Stimulated activated memory B cell treated with anti-CD40 and anti-IgM and Interleukin-4, amounts not matched to agents 10 μg/mL and 1 μg/mL and 100 μg/mL, for 72 hours (primary cell): ENCODE measurements around the gene TFEB.
A peak's percentile ranks its signal among the peaks of the same experiment; 100 is the strongest.

Source experiments
- ATAC-seq: fragments of 150-1000 bp; cut with Tn5 transposase; 2 replicates; pipeline ENCODE4 v1.10.0; 2021
- H3K27ac Mint-ChIP-seq: one replicate; pipeline ENCODE4 v1.8.0; 2022; ENCODE audit warnings: mild to moderate bottlenecking, mixed read lengths
- H3K27me3 Mint-ChIP-seq: one replicate; pipeline ENCODE4 v1.8.0; 2022; ENCODE audit warnings: mixed read lengths
- H3K36me3 Mint-ChIP-seq: one replicate; pipeline ENCODE4 v1.8.0; 2022; ENCODE audit warnings: mixed read lengths
- H3K4me1 Mint-ChIP-seq: one replicate; pipeline ENCODE4 v1.8.0; 2022; ENCODE audit warnings: mixed read lengths
- H3K4me3 Mint-ChIP-seq: one replicate; pipeline ENCODE4 v1.8.0; 2022; ENCODE audit warnings: mild to moderate bottlenecking, moderate library complexity, mixed read lengths
- H3K9me3 Mint-ChIP-seq: one replicate; pipeline ENCODE4 v1.8.0; 2022; ENCODE audit warnings: mixed read lengths

TFEB gene

DNA sequence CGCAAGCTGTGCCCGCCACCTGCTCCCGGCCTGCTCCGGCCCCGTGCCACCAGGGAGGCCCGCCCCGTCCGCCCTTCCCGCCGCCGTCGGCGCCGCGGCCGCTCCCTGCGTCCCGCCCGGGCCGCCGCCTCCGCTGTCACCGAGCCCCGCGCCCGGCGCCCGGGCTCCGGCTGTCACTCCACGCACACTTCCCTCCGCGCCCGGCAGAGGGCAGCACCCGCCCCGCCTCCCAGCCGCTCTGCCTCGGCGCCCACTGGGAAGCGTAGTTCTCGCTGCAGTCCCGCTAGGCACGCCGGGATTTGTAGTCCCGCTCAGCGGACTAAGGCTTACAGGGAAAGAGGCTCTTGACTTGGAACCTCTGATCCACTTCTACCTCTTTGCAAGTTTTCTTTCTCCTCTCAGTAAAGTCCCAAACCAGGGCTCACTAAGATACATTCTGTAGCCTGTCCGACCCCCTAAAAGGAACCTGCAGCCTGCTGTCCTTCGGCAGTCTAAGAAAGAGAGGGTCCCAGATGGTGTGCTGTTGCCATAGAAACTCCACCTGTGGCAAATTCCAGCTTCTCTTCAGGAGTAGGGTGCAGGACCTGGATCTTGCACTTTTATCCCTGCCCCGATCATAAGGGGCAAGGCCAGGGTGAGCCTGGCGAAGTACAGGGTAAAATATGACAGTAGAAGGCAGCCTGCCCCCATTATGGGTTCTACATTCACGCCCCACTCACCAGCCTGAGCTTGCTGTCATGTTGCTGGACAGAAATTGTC lies at the start of gene TFEB:
TSS of gene TFEB (minus strand) at position 182 of the 759 bp plus-strand sequence. CDS start 44,395 bp downstream, outside the sequence.
- Mint-ChIP-seq H3K27ac (peak within 1 kb of the TSS; percentile 78), H3K4me1 (peaks cover 25% of the 10 kb centered on the region), H3K9me3 (no peaks in the 10 kb centered on the region), H3K27me3 (no peaks in the 10 kb centered on the region), H3K36me3 (peaks cover 12% of the 10 kb centered on the region), H3K4me3 (peak within 1 kb of the TSS; percentile 81)
- peak; percentile 66 for ATAC-seq

DNA sequence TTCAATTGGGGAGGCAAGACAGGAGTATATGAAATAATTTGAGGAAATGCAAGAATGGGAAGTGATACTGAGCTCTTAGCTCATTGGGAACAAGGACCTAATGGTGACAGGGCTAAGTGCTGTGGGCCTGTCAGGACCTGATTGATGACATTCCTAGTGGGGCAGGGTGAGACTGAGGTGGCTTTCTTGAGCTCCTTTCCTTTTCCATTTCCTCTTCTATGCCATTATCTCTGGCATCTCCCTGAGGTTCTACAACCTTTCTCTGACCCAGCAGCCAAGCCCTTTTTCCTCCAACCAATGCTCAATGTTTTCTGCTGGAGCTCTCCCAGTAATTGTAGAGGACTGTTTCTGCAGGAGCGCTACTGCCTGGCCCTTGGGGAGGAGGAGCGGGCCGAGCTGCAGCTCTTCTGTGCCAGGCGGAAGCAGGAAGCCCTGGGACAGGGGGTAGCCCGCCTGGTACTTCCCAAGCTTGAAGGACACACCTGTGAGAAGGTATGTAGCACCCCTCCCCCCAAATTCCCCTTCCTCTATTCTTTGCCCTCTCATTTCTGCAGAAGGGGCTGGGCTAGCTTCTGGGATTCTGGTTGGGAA lies 49.3 kb upstream of the TFEB start:
- peaks cover 39% of the 10 kb centered on the region for H3K4me1 Mint-ChIP-seq
- peaks cover 4% of the 10 kb centered on the region for H3K36me3 Mint-ChIP-seq
- no peak for ATAC-seq
- H3K4me3 Mint-ChIP-seq: no peak overlapping the region
- H3K9me3 Mint-ChIP-seq: no peaks in the 10 kb centered on the region
- H3K27me3 Mint-ChIP-seq: no peaks in the 10 kb centered on the region
- H3K27ac Mint-ChIP-seq: no peak overlapping the region

DNA sequence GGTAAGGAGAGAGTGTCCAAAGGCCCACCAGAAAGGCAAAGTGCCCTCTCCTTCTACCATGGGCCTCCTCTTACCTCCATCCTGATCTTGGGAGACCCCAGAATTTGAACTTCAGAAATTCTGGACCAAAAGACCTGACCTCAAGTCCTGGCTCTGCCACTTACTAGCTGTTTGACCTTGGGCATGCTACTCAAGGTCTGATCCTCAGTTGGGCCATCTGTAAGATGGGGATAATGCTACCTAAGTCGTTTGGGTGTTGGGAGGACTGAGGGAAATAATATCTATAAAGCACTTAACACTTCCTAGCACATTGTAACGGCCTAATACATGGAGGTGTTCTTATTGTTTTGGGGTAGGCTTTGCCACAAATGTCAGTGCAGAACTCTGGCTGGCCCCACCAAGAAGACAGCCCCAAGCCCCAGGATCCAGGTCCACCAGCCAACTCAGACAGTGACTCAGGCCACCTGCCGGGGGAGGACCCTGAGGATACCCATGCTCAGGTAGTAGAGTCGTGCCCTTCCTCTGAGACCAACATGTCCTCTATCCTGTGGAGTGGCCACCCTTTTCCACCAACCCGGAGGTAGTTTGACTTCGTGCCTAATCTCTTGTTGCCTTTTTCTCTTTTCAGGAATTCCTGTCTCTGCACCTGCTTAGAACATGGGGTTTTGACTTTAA lies 47.8 kb upstream of the TFEB start:
- Mint-ChIP-seq H3K27me3 (no peaks in the 10 kb centered on the region), H3K9me3 (no peaks in the 10 kb centered on the region), H3K4me1 (peaks cover 39% of the 10 kb centered on the region), H3K36me3 (no peaks in the 10 kb centered on the region), H3K27ac (no peak overlapping the region), H3K4me3 (no peak overlapping the region)
- no peak for ATAC-seq

DNA sequence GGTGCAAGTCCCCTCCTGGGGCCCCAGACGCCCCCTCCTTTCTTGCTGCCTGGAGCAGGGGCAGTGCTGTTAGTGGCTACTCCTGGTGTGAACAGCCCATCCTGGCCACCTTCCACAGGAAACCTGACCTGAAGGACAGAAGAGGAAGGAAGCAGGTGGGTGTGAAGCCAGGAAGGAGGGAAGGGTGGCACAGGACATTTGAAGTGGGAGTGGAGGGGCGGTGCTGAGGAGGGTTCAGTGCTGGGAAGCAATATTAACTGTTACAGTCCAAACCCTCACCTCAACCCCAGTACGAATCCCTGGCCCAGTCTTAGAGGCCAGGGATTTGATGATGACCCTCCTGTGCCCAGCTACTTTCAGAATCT lies 45.9 kb upstream of the TFEB start:
- Mint-ChIP-seq H3K9me3 (no peaks in the 10 kb centered on the region), H3K4me3 (peak overlapping the region; percentile 64), H3K36me3 (no peaks in the 10 kb centered on the region), H3K27ac (no peak overlapping the region), H3K4me1 (peaks cover 39% of the 10 kb centered on the region), H3K27me3 (no peaks in the 10 kb centered on the region)
- no peak for ATAC-seq

DNA sequence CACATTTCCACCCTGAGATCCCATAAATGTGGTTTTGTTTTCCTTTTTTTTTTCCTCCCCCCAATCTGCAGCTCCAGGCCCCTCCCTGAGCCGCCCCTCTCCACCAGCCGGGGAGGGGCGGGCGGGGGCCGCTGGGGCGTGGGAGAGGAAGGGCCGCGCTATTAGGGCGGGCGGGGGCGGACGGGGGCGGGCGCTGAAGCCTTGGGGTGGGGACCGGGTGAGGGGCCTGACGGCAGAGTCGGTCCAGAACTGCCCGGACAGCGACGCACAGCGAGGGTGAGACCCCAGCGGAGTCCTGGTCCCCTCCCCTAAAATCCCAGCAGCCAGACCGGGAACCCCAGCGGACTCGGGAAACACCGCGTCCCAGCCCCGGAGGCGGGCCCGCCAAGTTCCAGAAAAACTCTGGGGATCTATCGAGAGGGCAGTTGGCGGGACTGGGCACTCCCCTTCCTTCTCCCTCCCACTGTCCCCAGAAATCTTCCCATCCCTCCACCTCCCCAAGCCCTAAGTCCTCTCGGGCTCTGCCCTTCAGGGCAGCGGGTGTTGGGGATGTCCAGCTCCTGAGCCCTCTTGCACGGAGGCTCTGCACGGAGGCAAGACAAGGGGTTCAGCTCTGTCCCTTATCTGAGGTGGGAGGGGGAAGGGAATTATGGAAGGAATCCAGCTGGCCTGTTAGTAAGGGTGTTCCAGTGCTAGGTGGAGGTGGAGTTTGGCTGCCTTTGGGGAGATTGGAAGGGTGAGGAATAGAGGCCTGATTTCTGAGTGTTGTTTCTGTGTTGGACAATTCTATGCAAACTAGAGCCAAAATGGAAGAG lies 45.4 kb upstream of the TFEB start, which contains the start of gene PRICKLE4:
TSS of gene PRICKLE4 (plus strand) at position 232 of the 815 bp plus-strand sequence. CDS start 2,692 bp downstream, outside the sequence.
- H3K27me3 Mint-ChIP-seq: no peaks in the 10 kb centered on the region
- peak; percentile 10 for ATAC-seq
- H3K4me3 Mint-ChIP-seq: peak within 1 kb of the TSS; percentile 83
- peaks cover 35% of the 10 kb centered on the region for H3K4me1 Mint-ChIP-seq
- H3K27ac Mint-ChIP-seq: peak within 1 kb of the TSS; percentile 73
- no peaks in the 10 kb centered on the region for H3K9me3 Mint-ChIP-seq
- H3K36me3 Mint-ChIP-seq: no peaks in the 10 kb centered on the region

DNA sequence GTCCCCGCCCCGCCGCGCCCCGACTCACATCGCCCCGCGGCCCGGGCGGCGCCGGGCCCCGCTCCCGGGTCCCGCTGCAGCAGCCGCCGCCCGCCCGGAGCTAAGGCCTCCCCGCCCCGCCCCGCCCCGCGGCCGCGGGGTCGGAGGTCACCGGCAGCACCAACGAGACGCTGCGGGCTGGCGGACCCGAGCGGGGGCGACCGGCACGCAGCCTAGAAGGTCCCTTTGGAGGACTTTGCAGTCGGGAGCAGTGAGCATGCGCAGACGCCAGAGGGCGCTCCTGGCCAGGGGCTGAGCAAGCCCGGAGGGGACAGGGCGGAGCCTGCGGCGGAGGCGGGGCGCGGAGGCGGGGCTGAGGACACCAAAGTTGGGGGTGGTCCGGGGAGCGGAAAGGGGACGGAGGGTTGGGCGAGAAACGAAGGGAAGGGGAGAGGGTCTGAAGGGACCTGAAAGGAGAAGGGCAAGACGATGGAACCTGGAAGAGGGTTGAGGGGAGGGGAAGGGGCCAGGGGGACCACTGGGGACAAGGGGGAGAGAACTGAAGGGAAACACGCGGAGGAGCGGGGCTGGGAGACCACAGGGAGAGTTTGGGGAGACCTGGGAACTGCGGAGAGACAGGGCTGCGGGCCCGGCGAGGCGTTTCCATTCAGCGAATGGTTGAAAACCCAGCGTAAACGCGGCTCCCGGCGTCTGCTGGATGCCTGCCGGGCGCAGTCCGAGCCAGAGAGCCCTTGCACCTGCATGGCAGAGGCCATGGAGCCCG lies 44.6 kb upstream of the TFEB start, which contains the start of gene FRS3:
TSS of gene FRS3 (minus strand) at position 113 of the 763 bp plus-strand sequence. CDS start 2,913 bp downstream, outside the sequence.
- ATAC-seq: peak; percentile 97
- peaks cover 29% of the 10 kb centered on the region for H3K4me1 Mint-ChIP-seq
- no peaks in the 10 kb centered on the region for H3K9me3 Mint-ChIP-seq
- no peaks in the 10 kb centered on the region for H3K27me3 Mint-ChIP-seq
- peak within 1 kb of the TSS; percentile 98 for H3K4me3 Mint-ChIP-seq
- peaks cover 6% of the 10 kb centered on the region for H3K36me3 Mint-ChIP-seq
- peak within 1 kb of the TSS; percentile 73 for H3K27ac Mint-ChIP-seq

DNA sequence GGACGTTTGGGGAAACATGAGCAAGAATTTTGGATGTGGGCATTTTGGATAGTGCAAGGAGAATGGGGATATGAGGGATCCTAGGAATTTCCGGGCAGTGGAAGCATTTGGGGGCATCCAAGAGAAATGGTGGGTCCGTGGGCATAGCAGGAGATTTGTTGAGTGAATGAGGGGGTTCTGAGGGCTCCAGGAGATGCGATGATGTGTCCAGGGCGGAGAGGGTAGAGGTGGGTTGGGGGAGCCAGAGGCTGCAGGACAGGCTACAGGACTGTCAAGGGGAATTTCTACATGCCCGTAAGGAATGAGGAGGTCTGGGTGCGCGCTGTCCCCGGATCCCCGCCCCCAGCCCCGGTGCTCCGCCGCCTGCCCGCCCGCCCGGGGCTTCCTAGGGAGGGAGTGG lies 43.9 kb upstream of the TFEB start:
- Mint-ChIP-seq H3K27ac (peak overlapping the region; percentile 73), H3K4me3 (peak overlapping the region; percentile 98), H3K36me3 (peaks cover 13% of the 10 kb centered on the region), H3K4me1 (peaks cover 23% of the 10 kb centered on the region), H3K9me3 (no peaks in the 10 kb centered on the region), H3K27me3 (no peaks in the 10 kb centered on the region)
- no peak for ATAC-seq

DNA sequence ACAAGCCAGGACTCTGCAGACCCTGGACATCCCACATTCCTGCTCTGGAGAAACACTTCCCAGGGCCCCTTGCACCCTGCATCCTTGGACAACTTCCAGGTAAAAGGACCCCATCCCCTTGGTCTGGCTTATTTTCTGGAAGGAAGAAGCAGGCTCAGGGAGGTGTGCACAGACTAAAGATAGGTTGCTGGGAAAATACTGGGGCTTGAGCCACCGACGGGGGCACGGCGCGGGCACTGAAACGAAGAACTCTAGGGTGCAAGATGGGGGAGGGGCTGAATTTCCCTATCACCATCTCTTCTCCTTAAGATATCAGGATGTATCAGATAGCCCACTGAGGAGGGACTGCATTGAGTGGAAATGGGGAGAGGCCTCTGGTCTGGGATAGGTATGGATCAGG lies 43.5 kb upstream of the TFEB start:
- H3K27me3 Mint-ChIP-seq: no peaks in the 10 kb centered on the region
- no peak for ATAC-seq
- H3K36me3 Mint-ChIP-seq: peaks cover 17% of the 10 kb centered on the region
- H3K27ac Mint-ChIP-seq: peak overlapping the region; percentile 73
- H3K4me1 Mint-ChIP-seq: peaks cover 19% of the 10 kb centered on the region
- peak overlapping the region; percentile 98 for H3K4me3 Mint-ChIP-seq
- H3K9me3 Mint-ChIP-seq: no peaks in the 10 kb centered on the region

DNA sequence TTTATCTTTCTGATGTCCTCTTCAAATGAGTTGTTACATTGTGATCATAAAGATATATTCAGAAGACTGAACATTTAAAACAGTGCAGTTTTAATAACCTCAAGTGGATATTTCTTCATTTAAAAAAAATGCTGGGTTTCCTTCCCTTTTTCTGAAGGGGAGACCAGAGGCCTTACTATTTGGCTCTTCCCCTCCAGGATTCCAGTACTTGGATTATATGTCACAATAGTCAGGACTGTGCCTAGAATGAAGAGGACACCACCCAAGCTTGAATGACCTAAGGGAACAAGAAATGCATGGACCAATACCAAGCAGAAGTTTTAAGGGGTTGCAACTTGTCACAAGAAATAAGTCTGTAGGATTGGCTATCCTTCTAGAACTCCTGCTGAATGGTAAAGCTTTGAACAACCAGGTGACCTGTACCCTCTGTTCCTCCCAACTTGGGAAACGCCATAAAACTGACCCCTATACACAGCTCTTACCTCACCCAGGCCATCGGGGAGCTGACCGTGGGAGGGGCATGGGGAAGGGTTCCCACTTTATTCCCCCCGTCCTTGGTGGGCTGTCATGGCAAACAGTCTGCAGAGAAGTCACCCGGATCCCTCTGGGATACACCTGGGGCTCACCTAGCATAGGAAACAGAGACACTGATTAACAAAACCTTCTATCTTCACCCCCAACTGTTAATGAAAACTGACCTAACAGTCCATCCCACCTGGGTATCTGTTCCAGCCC lies 42.3 kb upstream of the TFEB start:
- Mint-ChIP-seq H3K9me3 (no peaks in the 10 kb centered on the region), H3K4me3 (no peak overlapping the region), H3K4me1 (peaks cover 19% of the 10 kb centered on the region), H3K36me3 (peaks cover 18% of the 10 kb centered on the region), H3K27ac (no peak overlapping the region), H3K27me3 (no peaks in the 10 kb centered on the region)
- ATAC-seq: no peak

DNA sequence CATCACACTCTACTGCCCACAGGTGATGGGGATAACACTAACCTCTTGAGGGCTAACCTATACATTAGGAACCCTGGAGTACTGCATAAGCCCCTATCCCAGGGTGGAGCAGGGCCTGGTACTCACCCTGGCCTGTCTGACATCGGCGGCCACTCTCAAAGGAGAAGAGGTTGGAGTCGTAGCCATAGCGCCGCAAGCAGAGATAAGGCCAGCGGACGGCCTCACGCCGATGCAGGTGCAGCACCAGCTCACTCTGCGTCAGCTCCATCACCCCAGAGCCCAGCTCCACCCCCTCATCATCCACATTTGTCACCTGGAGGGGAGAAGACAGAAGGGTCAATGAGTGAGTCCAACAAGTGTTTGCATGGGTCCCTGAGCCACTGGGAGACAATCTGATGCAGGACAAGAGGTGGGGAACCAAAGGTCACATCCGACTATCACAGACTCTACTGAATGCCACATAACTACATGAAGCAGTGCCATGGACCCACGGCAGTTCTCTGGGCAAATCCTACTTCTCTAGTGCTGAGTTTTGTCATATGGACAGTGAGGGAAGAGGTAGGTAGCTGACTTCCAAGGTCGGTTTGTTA lies 40.0 kb upstream of the TFEB start:
- Mint-ChIP-seq H3K4me3 (no peak overlapping the region), H3K27ac (no peak overlapping the region), H3K4me1 (peaks cover 9% of the 10 kb centered on the region), H3K36me3 (peaks cover 30% of the 10 kb centered on the region), H3K9me3 (no peaks in the 10 kb centered on the region), H3K27me3 (no peaks in the 10 kb centered on the region)
- no peak for ATAC-seq

DNA sequence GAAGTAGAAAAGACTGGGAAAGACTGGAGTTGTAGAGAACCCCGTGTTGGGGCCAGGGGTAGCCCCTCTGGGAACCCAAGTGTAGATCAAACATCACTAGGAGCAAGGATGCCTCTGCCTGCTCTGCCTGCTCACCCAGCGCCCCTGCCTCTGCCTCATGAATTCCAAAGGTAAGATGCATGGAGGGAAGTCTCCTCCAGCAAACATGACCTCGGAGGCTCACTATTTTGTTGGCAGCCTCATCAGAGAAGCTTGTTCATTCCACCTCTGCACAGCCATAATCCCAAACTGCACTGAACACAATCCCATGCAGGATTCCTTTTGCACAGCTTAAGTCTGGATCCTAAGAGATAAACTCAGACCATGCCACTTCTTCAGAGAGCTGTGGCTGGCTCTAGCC lies 39.4 kb upstream of the TFEB start:
- H3K27me3 Mint-ChIP-seq: no peaks in the 10 kb centered on the region
- peaks cover 9% of the 10 kb centered on the region for H3K4me1 Mint-ChIP-seq
- no peaks in the 10 kb centered on the region for H3K9me3 Mint-ChIP-seq
- H3K27ac Mint-ChIP-seq: no peak overlapping the region
- ATAC-seq: no peak
- peaks cover 33% of the 10 kb centered on the region for H3K36me3 Mint-ChIP-seq
- H3K4me3 Mint-ChIP-seq: no peak overlapping the region

DNA sequence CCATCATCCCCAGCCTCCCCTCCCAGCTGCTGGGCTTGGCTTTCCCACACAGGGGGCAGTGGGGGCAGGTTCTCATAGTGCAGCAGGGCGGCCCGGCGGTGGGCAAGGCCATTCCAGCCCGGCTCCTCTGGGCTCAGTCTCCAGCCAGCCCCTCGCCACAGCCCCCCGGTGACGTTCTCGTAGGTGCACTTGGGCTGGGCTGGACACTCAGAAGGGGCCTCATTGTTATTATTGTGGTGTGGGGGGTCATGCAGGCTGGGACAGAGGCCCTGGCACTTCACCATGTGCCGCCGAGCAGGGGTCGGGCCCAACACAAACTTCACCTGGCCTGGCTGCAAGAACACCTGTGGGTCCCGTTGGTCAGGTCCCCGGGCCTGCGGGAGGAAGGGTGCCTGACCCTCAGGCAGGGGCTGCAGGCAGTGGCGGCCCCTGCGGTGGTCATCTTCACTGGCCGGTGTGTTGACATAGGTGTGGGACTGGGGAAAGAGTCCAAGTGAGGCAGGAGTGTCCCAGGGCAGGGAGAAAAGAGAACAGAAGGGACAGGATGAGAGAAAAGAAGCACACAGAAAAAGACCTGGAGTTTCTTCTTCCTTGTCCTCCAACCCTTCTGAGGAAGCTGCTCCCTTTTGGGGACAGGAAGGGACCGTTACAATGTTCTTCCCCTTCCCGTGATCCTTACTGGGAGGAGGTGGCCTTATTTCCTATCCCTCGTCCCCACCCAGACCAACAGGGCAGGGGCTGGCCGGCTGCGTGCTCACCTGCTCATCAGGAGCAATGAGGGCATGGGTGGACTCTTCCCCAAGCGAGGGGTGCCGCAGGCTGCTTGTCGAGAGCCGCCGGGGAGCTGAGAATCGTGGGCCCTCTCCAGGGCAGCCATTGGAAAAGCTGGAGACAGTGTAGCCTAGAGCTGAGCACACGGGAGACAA lies 35.9 kb upstream of the TFEB start:
- no peaks in the 10 kb centered on the region for H3K27me3 Mint-ChIP-seq
- no peaks in the 10 kb centered on the region for H3K4me1 Mint-ChIP-seq
- no peak overlapping the region for H3K4me3 Mint-ChIP-seq
- peaks cover 33% of the 10 kb centered on the region for H3K36me3 Mint-ChIP-seq
- no peaks in the 10 kb centered on the region for H3K9me3 Mint-ChIP-seq
- no peak for ATAC-seq
- H3K27ac Mint-ChIP-seq: no peak overlapping the region
